Stimulated activated effector memory CD8-positive, alpha-beta T cell treated with anti-CD3 and anti-CD28 coated beads, Interleukin-12 subunit alpha, Interleukin-12 subunit beta, amount 100 ng/mL, for 72 hours (primary cell): ENCODE measurements around the gene KCNN3.

Source experiments
- ATAC-seq: fragments of 150-1000 bp; cut with Tn5 transposase; 2 replicates; pipeline ENCODE4 v1.10.0; 2021
- DNase-seq, 2 donors: peaks; one replicate each; pipeline ENCODE4 v3.0.0; 2021 to 2022; ENCODE audit warnings: low spot score in 2 of 2
- H3K27ac Mint-ChIP-seq: one replicate; pipeline ENCODE4 v1.8.0; 2022; ENCODE audit warnings: mild to moderate bottlenecking, mixed read lengths
- H3K36me3 Mint-ChIP-seq: one replicate; pipeline ENCODE4 v1.8.0; 2022; ENCODE audit warnings: mild to moderate bottlenecking, mixed read lengths
- H3K4me1 Mint-ChIP-seq: one replicate; pipeline ENCODE4 v1.8.0; 2022; ENCODE audit warnings: mixed read lengths
- H3K4me3 Mint-ChIP-seq: one replicate; pipeline ENCODE4 v1.8.0; 2022; ENCODE audit warnings: mild to moderate bottlenecking, mixed read lengths
- H3K9me3 Mint-ChIP-seq: one replicate; pipeline ENCODE4 v1.8.0; 2022; ENCODE audit warnings: mixed read lengths

KCNN3 gene

DNA sequence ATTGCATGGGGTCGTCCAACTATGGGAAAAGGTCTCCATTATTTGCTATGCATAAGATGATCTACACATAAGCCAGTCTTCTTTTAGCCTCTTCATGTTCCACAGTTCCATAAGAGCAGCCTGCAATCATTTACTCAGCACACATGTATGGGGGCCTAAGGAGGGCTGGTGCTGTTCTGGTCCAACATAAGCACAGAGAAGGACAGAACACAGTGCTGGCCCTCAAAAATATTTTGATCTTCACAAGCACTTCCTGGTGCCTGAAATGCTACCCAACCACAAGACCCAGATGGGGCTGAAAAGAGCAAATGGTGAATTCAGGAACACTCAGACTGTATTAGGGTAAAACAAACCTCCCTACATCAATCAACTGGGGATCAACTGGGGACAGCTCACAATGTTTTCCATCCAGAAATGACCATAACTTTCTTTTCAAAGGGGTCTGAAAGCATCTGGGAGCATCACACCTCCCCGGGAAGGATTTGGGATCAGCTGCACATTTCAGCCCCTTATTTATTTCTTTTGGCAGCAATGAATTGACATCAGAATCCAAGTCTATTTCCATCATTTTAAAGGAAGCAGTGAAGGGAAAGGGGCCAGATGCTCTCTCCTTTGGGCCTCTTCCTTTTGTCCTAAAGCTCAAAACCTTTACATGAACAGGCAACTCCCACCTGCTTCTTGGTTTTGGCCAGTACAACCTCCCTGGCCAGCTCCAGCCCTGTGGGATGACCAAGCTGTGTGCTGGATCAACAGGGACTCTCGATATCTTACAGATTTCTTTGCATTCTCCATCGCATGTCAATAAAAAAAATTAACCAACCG is 45.7 kb downstream of the KCNN3 start:
- no peaks in the 10 kb centered on the region for H3K36me3 Mint-ChIP-seq

DNA sequence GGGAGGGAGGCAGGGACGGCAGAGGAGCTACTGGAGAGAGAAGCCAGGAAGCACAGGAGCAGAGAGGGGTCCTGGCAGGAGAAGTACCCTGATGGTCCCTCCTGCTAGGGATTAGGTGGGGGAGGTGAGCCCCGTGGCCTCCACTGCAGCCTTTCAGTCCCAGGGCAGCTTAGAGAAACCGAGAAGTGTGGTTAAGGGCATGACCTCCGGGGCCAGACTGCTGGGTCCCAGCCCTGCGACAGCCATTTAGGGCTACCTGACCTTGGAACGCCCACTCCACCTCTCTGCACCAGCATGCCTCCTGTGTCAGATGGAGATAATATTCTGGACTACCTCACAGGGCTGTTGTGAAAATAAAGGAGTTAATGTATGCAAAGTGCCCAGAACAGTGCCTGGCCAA is 47.4 kb downstream of the KCNN3 start:
- Mint-ChIP-seq H3K4me3 (no peak overlapping the region), H3K9me3 (no peaks in the 10 kb centered on the region), H3K36me3 (no peaks in the 10 kb centered on the region), H3K27ac (no peak overlapping the region), H3K4me1 (no peaks in the 10 kb centered on the region)
- DNase-seq, result no peak
- no peak for ATAC-seq

More for the DNA sequence above, 45.7 kb downstream of the KCNN3 start:
- DNase-seq (no peak), ATAC-seq (no peak)
- no peak overlapping the region for H3K27ac Mint-ChIP-seq
- H3K4me1 Mint-ChIP-seq, result no peaks in the 10 kb centered on the region
- H3K9me3 Mint-ChIP-seq, result no peaks in the 10 kb centered on the region
- H3K4me3 Mint-ChIP-seq, result no peak overlapping the region

DNA sequence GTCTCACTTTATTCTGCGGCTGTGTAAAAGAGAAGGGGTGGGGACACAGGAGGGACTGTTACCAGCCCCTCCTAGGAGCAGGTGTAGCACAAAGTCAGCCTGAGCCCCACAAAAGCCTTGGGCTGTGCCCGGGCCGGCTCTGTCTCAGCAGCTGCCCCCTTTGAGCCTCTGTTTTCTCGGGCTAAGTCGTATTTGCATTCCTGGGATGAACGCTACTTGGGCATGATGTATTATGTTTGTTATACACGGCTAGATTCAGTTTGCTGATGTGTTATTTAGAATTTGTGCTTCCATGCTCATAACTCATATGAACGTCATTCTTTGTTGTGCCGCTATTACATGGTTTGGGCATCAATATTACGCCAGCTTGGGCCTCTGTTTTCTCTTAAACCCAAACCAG is 47.8 kb downstream of the KCNN3 start:
- Mint-ChIP-seq H3K4me1 (no peaks in the 10 kb centered on the region), H3K9me3 (no peaks in the 10 kb centered on the region)

DNA sequence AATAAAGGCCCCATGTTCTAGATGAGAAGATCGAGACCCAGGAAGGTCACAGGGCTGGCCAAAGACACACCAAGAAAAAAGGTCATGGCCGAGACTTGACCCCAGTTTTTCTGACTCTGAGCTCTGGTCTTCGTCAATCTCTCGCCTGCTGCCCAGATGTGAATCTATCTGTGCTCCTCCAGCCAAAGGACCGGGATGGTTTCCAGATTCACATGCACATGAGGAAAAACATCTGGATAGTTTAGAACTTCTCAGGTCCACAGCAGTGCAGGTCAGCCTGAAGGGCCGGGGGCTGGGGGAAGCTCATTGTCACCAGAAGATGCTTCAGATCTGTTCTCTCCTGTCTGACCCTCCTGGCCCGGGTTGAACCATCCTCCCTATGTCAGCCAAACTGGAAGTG is 49.0 kb downstream of the KCNN3 start:
- Mint-ChIP-seq H3K4me1 (no peaks in the 10 kb centered on the region), H3K4me3 (no peak overlapping the region), H3K36me3 (no peaks in the 10 kb centered on the region), H3K27ac (no peak overlapping the region), H3K9me3 (no peaks in the 10 kb centered on the region)
- DNase-seq (no peak), ATAC-seq (no peak)

More for the DNA sequence above, 47.8 kb downstream of the KCNN3 start:
- H3K4me3 Mint-ChIP-seq, result no peak overlapping the region
- no peak overlapping the region for H3K27ac Mint-ChIP-seq
- no peaks in the 10 kb centered on the region for H3K36me3 Mint-ChIP-seq
- no peak for DNase-seq
- no peak for ATAC-seq

DNA sequence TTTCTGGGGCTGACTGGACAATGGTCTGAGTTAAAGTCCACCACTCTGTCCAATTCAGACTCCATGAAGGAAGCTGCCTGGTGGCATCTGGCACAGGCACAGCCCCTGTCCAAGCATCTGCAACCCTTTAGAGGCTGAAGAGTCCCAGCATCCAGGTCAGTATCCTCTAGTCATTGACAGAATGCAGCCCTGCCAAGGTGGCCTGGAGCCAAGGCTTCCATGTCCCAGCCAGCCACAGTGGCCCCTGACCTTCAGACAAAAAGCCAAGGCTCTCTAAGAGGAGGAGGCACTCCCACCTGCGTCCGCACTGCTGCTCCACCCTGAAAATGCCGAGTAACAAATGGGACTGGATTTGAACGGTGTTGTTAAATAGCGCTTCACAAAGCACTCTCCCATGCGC is 49.4 kb downstream of the KCNN3 start:
- H3K4me1 Mint-ChIP-seq, result no peaks in the 10 kb centered on the region
- no peaks in the 10 kb centered on the region for H3K36me3 Mint-ChIP-seq
- H3K9me3 Mint-ChIP-seq, result no peaks in the 10 kb centered on the region
- ATAC-seq (no peak), DNase-seq (no peak)
- H3K27ac Mint-ChIP-seq, result no peak overlapping the region
- H3K4me3 Mint-ChIP-seq, result no peak overlapping the region

DNA sequence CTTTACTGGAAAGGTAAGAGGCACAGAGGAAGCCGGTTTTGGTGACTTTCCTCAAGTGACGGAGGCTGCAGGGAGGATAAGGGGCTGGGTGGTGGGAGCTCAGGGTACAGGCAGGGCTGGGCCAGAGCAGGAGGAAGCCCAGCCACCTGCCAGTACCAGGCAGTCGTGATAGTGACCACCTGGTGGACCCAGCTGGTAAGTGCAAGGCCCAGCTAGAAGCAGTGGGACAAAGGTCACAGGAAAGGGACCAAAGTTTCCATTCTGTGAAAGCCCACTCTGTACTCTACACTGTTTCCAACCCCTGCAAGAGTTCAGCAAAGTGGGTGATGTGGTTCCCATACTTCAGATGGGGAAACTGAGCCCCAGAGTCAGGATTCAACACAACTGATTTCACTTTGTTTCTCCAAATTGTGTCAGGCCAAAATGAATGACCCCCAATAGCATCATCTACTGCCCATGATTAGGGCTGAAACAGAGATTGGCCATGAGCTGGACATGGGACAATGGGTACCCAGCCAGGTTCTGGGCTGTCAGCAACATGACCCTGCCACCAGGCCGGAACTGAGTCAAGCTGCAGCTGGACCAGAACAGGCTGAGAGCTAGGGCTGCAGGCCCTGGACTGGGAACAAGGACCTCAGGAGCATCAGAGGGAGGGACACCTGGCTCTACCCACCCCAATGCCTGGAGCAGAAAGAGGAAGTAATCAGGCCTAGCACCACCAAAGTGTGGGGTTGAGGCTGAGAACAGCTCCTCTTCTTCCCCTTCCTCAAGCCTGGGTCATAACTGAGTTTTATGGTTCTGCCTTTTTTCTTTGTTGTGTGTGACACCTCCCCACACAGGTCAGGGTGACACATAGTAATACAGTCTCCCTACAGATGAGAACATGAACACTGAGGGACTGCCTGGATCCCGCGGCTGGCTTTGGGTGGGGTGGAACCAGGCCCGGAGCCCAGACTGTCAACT is 50.2 kb downstream of the KCNN3 start:
- ATAC-seq (peak; percentile 69), DNase-seq (no peak)
- Mint-ChIP-seq H3K4me1 (no peaks in the 10 kb centered on the region), H3K9me3 (no peaks in the 10 kb centered on the region), H3K36me3 (no peaks in the 10 kb centered on the region), H3K27ac (no peak overlapping the region), H3K4me3 (no peak overlapping the region)

DNA sequence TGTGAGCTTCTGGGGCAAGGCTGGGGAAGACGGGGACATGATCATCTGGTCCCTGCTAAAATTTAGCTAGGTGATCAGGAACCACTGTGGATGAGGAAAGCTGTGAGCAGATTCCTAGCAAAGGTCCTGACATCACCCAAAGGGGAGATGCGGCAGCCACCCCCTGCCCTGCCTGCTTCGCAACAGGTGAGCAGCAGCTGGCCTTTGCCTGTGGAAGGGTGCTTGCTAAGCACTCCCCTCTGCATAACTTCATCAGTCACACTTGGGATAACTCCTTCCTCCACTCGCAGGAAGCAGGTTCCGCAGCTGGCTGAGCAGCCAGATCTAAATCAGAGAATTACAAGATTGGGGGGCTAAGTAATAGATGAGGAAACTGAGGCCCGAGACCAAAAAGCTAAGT is 51.2 kb downstream of the KCNN3 start:
- DNase-seq, result no peak
- no peaks in the 10 kb centered on the region for H3K4me1 Mint-ChIP-seq
- ATAC-seq, result no peak
- H3K36me3 Mint-ChIP-seq, result no peaks in the 10 kb centered on the region
- no peak overlapping the region for H3K27ac Mint-ChIP-seq
- no peaks in the 10 kb centered on the region for H3K9me3 Mint-ChIP-seq
- H3K4me3 Mint-ChIP-seq, result no peak overlapping the region

DNA sequence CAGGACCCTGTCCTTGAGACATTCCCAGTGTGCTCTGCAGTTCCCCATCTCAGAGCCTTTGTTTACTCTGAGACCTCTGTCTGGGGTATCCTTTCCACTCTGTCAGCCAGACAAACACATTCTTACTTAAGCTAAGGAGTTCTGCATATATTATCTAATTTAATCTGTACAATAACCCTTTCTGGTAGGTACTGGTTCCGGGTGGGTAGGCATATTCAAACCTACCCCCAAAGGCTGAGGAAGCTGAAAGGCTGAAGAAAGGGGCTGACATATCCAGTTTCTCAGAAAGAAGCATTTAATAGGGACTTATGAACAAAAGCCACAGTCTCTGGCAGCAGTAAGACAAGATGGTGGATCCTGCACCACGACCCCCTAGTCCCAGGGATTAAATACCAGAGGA is 53.1 kb downstream of the KCNN3 start:
- Mint-ChIP-seq H3K4me1 (no peaks in the 10 kb centered on the region), H3K36me3 (no peaks in the 10 kb centered on the region), H3K4me3 (no peak overlapping the region), H3K9me3 (no peaks in the 10 kb centered on the region), H3K27ac (peak overlapping the region; percentile 58)
- DNase-seq (no peak), ATAC-seq (no peak)

DNA sequence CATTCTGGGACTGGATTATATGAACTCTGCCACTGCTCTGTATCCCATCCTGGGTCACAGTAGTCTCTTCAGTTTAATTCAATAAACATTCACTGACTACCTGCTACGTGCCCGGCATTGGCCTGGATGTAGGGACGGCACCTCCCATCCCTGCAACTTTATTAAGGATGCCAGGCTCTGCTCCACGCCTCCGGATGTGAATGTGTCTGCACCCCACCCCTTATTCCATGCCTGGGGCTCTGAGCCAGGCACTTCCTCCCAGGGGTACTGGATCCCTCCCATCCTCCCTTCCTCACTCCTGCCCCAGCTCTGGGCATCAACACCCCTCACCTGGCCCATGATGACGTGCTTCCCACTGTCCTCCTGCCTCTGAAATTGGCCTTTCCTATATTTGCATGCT is 53.7 kb downstream of the KCNN3 start:
- peak overlapping the region; percentile 58 for H3K27ac Mint-ChIP-seq
- H3K9me3 Mint-ChIP-seq, result no peaks in the 10 kb centered on the region
- DNase-seq, result no peak
- no peaks in the 10 kb centered on the region for H3K36me3 Mint-ChIP-seq
- no peak overlapping the region for H3K4me3 Mint-ChIP-seq
- H3K4me1 Mint-ChIP-seq, result no peaks in the 10 kb centered on the region
- ATAC-seq, result no peak

DNA sequence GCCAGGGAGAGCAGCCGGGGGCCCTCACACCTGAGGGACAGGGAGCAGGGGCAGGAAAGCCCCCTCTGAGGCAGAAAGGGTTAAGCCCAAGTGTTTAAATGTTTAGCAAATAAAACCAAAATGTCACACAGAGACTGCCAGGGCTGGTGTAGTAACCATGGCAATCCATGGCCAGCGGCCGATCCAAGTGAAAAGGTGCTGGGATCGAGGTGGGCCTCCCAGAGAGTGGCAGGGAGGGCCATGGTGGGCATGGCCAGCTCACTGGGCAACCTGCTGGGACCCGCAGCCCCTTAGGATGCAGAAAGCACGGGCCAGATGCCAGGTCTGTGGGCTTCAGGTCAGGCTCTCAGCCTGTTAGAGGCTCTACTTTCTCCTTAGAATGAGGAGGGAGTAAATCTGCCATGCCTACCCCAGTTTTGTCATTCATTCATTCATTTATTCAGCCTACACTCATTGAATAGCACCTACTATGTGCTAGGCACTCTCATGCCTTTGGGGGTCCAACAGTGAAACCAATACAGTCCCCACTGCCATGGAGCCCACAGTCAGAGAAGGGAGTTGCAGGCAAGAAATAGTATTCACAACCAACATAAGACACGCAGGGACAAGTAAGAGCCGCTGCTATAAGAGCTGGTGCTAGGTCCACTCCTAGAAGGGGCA is 56.1 kb downstream of the KCNN3 start:
- Mint-ChIP-seq H3K36me3 (no peaks in the 10 kb centered on the region), H3K27ac (no peak overlapping the region)
- no peak for ATAC-seq

DNA sequence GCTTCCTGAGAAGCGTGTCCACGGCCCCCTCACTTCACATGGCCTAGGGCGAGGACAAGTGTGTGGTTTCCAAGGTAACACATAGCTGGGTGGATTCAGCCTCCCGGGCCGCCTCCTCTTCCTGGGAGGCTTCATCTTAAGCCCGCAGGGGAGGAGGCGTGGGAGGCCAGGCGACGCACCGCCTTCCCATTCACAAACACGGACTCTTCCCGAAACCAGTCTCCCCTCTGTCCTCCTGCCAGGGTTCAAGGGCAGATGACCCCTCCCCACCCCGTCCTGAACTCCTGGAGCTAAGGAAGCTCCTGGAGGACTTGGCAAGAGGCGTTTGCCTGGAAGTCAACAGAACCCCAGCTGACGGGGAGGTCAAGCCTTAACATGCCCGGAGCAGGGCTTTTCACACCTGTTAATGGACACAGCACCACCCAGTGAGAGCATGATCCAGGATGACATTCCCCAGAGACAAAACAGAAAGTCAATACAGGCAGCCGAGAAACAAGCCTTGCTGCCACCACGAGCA is 56.7 kb downstream of the KCNN3 start:
- Mint-ChIP-seq H3K9me3 (no peaks in the 10 kb centered on the region), H3K4me3 (no peak overlapping the region), H3K4me1 (peaks cover 12% of the 10 kb centered on the region), H3K27ac (no peak overlapping the region), H3K36me3 (no peaks in the 10 kb centered on the region)
- DNase-seq (no peak), ATAC-seq (no peak)

More for the DNA sequence above, 56.1 kb downstream of the KCNN3 start:
- H3K4me3 Mint-ChIP-seq, result no peak overlapping the region
- peaks cover 12% of the 10 kb centered on the region for H3K4me1 Mint-ChIP-seq
- no peaks in the 10 kb centered on the region for H3K9me3 Mint-ChIP-seq
- no peak for DNase-seq

DNA sequence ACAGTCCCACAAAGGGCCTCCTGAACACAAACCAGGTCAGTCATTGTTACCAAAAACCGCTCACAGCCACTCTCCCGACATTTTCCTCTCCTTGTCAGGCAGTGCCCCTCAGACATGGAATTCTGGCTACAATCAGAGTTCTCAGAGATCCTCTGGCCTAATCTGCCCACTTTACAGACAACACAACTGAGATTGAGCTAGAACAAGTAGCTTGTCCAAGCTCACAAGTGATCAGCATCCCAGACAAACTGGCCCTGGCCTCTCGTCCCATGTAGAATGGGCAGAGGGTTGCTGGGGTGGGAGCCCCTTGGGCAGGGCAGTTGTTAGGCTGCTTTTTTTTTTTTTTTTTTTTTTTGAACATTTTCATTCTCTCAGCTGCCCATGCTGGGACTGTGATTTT is 57.2 kb downstream of the KCNN3 start:
- ATAC-seq (no peak), DNase-seq (no peak)
- no peak overlapping the region for H3K4me3 Mint-ChIP-seq
- peaks cover 12% of the 10 kb centered on the region for H3K4me1 Mint-ChIP-seq
- no peak overlapping the region for H3K27ac Mint-ChIP-seq
- H3K9me3 Mint-ChIP-seq, result no peaks in the 10 kb centered on the region
- H3K36me3 Mint-ChIP-seq, result no peaks in the 10 kb centered on the region

DNA sequence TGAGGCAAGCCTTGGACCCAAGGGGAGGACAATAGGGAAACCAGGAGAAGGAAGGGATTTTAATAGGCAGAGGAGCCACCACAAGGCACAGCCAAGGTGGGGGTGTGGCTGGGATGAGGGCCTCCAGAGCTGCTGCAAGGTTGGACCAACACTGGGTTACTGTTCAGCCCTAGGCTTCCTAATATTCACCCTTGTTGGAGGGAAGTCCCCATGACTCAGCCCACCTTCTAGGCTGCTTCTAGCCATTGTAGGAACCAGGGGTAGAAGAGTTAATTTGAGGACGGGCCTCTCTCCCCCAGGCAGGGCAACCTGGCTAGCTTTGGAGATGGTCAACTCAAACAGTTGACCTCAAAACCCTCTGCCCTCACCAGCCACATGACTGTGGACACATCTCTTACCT is 59.5 kb downstream of the KCNN3 start:
- no peaks in the 10 kb centered on the region for H3K36me3 Mint-ChIP-seq
- no peak for DNase-seq
- H3K27ac Mint-ChIP-seq, result peak overlapping the region; percentile 56
- H3K9me3 Mint-ChIP-seq, result no peaks in the 10 kb centered on the region
- no peak overlapping the region for H3K4me3 Mint-ChIP-seq
- H3K4me1 Mint-ChIP-seq, result peaks cover 12% of the 10 kb centered on the region
- ATAC-seq, result peak; percentile 68

DNA sequence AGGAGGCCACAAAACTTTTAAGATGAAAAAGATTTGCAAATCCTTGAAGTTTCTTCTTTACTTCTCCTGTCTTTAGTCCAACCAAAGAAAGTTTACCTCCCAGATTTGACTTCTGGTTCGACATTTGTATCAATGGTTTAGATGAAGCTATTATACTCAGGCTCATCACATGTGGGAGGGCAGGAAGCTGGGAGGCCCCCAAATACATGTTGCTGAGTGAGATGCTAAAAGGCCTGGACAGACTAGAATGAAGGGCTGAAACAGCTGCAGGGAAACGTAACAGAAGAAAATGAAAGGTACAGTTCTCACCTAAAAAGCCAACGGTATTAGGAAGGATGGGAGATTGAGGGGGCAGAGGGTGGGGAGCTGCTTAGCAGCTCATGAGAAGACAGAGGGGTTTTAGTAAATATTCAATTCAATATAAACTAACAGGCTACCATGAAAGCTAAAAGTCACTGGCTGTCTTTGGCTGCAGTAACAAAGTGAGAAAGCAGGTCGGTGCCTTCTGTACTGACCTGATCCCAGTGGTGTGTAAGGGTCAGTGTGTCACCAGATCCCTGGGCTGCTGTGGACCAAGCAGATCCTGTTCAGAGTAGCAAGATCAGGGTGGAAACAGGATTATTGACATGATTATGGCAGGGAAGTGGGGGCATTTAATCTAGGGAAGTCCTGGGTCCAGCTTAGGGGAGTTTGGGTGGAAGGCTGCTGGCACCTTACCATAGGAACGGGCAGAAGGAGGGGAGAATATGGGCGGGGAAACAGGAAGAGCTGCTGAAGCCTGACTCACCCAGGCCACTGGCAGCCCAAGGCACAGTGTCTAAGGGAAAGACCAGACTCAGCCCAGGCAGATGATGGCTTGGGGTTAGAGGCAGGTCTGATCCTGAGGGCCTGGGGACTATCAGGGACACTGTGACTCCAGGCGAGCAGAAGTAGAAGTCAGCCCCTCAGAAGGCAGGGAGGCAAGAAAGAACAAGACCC is 60.4 kb downstream of the KCNN3 start:
- ATAC-seq (peak; percentile 73), DNase-seq (no peak)
- H3K9me3 Mint-ChIP-seq, result no peaks in the 10 kb centered on the region
- peak overlapping the region; percentile 56 for H3K27ac Mint-ChIP-seq
- no peak overlapping the region for H3K4me3 Mint-ChIP-seq
- peaks cover 12% of the 10 kb centered on the region for H3K4me1 Mint-ChIP-seq
- H3K36me3 Mint-ChIP-seq, result no peaks in the 10 kb centered on the region
